SU-DHL-6 (cell line): ENCODE measurements around the gene MAN1A2.

Source experiments
- H2AFZ ChIP-seq: fragments of 200-600 bp; sonication (generic); 2 replicates; pipeline ENCODE4 v1.6.1; 2014; ENCODE audit warnings: low read depth, mild to moderate bottlenecking, moderate library complexity, mixed read lengths, antibody characterized with exemption, low read length; ENCODE audit not compliant: severe bottlenecking
- H3F3A ChIP-seq: fragments of 200-600 bp; shearing (Covaris generic); 2 replicates; pipeline ENCODE4 v1.6.0; 2016; ENCODE audit warnings: antibody characterized with exemption, mild to moderate bottlenecking; ENCODE audit not compliant: insufficient read depth
- H3K27ac ChIP-seq: fragments of 200-600 bp; sonication (generic); 2 replicates; pipeline ENCODE4 v1.5.1; 2016; ENCODE audit warnings: low read depth, mild to moderate bottlenecking, low read length, moderate library complexity, mixed read lengths
- H3K27me3 ChIP-seq: fragments of 200-600 bp; sonication (generic), shearing (Covaris generic); 2 replicates; pipeline ENCODE4 v1.6.0; 2014; ENCODE audit warnings: mild to moderate bottlenecking, low read length
- H3K36me3 ChIP-seq: fragments of 200-600 bp; sonication (generic); 2 replicates; pipeline ENCODE4 v1.6.1; 2014; ENCODE audit warnings: mild to moderate bottlenecking, low read length, mixed read lengths
- H3K4me2 ChIP-seq: fragments of 300-600, 200-600 bp; shearing (Covaris generic), sonication (generic); 2 replicates; pipeline ENCODE4 v1.6.0; 2014; ENCODE audit warnings: low read length, low read depth, mild to moderate bottlenecking; ENCODE audit not compliant: poor library complexity, severe bottlenecking
- H3K4me3 ChIP-seq: fragments of 200-600 bp; sonication (generic); 2 replicates; pipeline ENCODE4 v1.5.1; 2014; ENCODE audit warnings: antibody characterized with exemption, low read length, mild to moderate bottlenecking, mixed read lengths; ENCODE audit not compliant: insufficient read depth, poor library complexity, severe bottlenecking
- H3K79me2 ChIP-seq: fragments of 200-600 bp; sonication (generic); 2 replicates; pipeline ENCODE4 v1.6.1; 2014; ENCODE audit warnings: mild to moderate bottlenecking, low read length, moderate library complexity; ENCODE audit not compliant: insufficient read depth
- H3K9ac ChIP-seq: fragments of 200-600 bp; sonication (generic); 2 replicates; pipeline ENCODE4 v1.7.0; 2014; ENCODE audit warnings: mild to moderate bottlenecking, low read length
- H3K9me2 ChIP-seq: fragments of 200-600 bp; sonication (generic); replicated peaks from 2 replicates; pipeline ENCODE4 v1.6.1; 2014; ENCODE audit warnings: low read length; ENCODE audit not compliant: insufficient read depth
- H3K9me3 ChIP-seq: fragments of 200-600 bp; sonication (generic); 2 replicates; pipeline ENCODE4 v1.6.1; 2014; ENCODE audit warnings: low read length, mixed read lengths; ENCODE audit not compliant: insufficient read depth
- H4K20me1 ChIP-seq: fragments of 200-600 bp; sonication (generic); 2 replicates; pipeline ENCODE4 v1.6.1; 2014; ENCODE audit warnings: low read depth, mild to moderate bottlenecking, antibody characterized with exemption, low read length, moderate library complexity, mixed read lengths
- EZH2phosphoT487 ChIP-seq: fragments of 200-600 bp; sonication (generic), shearing (Covaris generic); conservative IDR thresholded peaks from 2 replicates; pipeline ENCODE4 v1.6.1; 2018; ENCODE audit warnings: mild to moderate bottlenecking, antibody characterized with exemption, low read length, moderate library complexity, mixed read lengths
- TF ChIP-seq, protein P1 (sequence below): fragments of 200-600 bp; sonication (generic); IDR thresholded peaks from one replicate; pipeline ENCODE4 v1.5.1; 2017; ENCODE audit warnings: antibody characterized with exemption, mild to moderate bottlenecking, low read length, moderate library complexity; ENCODE audit not compliant: insufficient read depth, poor library complexity, severe bottlenecking

The MAN1A2 gene

DNA sequence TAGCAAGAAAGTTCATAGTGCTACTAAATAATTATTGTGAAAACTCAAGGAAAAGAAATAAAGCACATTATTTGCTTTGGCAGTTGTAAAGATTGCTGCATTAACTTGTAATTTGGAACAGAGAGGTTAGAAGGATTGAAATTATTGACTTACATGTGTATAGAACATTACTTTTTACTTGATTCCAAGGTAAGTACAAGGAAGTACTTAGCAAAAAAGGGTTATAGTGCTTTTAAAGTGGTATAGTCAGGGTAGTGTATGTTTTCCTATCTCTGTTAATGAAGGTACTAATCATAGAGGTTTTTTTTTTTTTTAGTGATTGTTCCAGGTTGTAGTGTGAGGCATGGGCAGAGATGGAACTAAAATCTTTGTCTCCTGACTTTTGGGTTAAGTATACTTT, 29.4 kb downstream of the MAN1A2 start:
- Histone ChIP-seq H3K79me2 (peaks cover 91% of the 10 kb centered on the region), H3K27ac (no peak overlapping the region), H3F3A (no peaks in the 10 kb centered on the region), H4K20me1 (no peaks in the 10 kb centered on the region), H3K27me3 (no peaks in the 10 kb centered on the region), H3K9me3 (no peaks in the 10 kb centered on the region), H3K9me2 (no peaks in the 10 kb centered on the region), H3K4me3 (no peak overlapping the region), H2AFZ (no peak overlapping the region), H3K36me3 (peaks cover under 1% of the 10 kb centered on the region; the same call in 1 of the 2 replicates), H3K4me2 (no peak overlapping the region), H3K9ac (no peak overlapping the region)
- no peak for TF ChIP-seq EZH2phosphoT487
- TF ChIP-seq, protein P1, sequence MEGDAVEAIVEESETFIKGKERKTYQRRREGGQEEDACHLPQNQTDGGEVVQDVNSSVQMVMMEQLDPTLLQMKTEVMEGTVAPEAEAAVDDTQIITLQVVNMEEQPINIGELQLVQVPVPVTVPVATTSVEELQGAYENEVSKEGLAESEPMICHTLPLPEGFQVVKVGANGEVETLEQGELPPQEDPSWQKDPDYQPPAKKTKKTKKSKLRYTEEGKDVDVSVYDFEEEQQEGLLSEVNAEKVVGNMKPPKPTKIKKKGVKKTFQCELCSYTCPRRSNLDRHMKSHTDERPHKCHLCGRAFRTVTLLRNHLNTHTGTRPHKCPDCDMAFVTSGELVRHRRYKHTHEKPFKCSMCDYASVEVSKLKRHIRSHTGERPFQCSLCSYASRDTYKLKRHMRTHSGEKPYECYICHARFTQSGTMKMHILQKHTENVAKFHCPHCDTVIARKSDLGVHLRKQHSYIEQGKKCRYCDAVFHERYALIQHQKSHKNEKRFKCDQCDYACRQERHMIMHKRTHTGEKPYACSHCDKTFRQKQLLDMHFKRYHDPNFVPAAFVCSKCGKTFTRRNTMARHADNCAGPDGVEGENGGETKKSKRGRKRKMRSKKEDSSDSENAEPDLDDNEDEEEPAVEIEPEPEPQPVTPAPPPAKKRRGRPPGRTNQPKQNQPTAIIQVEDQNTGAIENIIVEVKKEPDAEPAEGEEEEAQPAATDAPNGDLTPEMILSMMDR: no peak

DNA sequence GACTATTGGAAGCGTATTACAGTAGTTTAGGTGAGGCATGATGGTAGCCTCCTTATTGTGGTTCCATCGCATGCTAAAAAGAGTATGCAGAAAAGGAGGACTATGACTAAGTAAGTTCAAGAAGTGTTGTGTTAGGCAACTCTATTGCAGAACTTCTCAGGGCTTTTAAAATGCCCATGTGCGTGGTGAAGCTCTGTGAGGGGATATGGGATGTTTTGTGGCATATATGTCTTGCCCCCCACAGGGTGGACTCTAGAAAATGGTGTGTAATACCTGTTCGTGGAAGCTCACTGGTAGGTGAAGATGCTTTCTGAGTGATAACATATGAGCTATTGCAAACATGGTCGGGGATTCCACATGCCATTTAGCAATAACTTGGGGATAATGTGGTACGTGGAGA, 31.7 kb downstream of the MAN1A2 start:
- Histone ChIP-seq H3K36me3 (peaks cover 23% of the 10 kb centered on the region), H3K79me2 (peaks cover 79% of the 10 kb centered on the region)
- no peak for TF ChIP-seq EZH2phosphoT487
- TF ChIP-seq, protein P1: no peak

GRCh38 chr1:117401761-117402160, 34.5 kb downstream of the MAN1A2 start:
- H3K27me3 ChIP-seq: no peaks in the 10 kb centered on the region
- no peak overlapping the region for H2AFZ ChIP-seq
- TF ChIP-seq, protein P1: no peak
- no peak for TF ChIP-seq EZH2phosphoT487
- no peak overlapping the region for H3K4me2 ChIP-seq
- H3K9ac ChIP-seq: no peak overlapping the region
- no peaks in the 10 kb centered on the region for H3K9me3 ChIP-seq
- peaks cover 57% of the 10 kb centered on the region for H3K79me2 ChIP-seq
- H4K20me1 ChIP-seq: no peaks in the 10 kb centered on the region
- no peak overlapping the region for H3K27ac ChIP-seq
- no peak overlapping the region for H3K4me3 ChIP-seq
- H3K36me3 ChIP-seq: peaks cover 41% of the 10 kb centered on the region
- H3K9me2 ChIP-seq: no peaks in the 10 kb centered on the region
- H3F3A ChIP-seq: peaks cover 4% of the 10 kb centered on the region; the same call in 1 of the 2 replicates

More for the DNA sequence above, 31.7 kb downstream of the MAN1A2 start:
- no peaks in the 10 kb centered on the region for H3F3A ChIP-seq
- H2AFZ ChIP-seq: no peak overlapping the region
- no peak overlapping the region for H3K4me2 ChIP-seq
- no peaks in the 10 kb centered on the region for H4K20me1 ChIP-seq
- no peak overlapping the region for H3K9ac ChIP-seq
- H3K4me3 ChIP-seq: no peak overlapping the region
- H3K9me2 ChIP-seq: no peaks in the 10 kb centered on the region
- H3K9me3 ChIP-seq: no peaks in the 10 kb centered on the region
- H3K27me3 ChIP-seq: no peaks in the 10 kb centered on the region
- no peak overlapping the region for H3K27ac ChIP-seq
